Measurements from ENCODE around the gene CYLC1.

Gene CYLC1

DNA sequence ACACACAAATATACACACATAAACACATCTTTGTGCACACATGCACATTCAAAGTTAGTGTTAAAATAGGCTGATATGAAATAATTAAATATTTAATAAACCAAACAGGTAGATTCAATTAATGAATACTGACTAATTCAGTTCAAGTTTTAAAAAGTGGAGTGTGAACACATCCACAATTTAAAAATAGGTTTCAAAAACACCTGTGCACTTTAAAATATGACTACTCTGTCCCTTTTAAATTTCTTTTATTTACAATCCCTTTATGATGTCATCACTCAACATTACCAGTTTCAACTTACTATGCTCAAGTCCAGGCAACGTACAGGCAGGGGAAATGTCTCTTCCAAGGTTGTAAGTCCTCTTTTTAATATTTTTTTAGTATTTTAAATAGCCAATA is at the start of gene CYLC1:
CYLC1 (plus strand) TSS at position 301 of the 400 bp plus-strand sequence; CDS start at position 338, 37 bp downstream.
- H3K4me1 ChIP-seq (ENCODE audit: insufficient read depth, low read length) = no peaks in the 10 kb centered on the region
- H3K4me3 ChIP-seq (ENCODE audit: low read depth in 1 of 2, low read length in 2 of 2) = no peak within 1 kb of the TSS
- no peaks in the 10 kb centered on the region for H3K36me3 ChIP-seq (ENCODE audit: insufficient read depth, low read length)

DNA sequence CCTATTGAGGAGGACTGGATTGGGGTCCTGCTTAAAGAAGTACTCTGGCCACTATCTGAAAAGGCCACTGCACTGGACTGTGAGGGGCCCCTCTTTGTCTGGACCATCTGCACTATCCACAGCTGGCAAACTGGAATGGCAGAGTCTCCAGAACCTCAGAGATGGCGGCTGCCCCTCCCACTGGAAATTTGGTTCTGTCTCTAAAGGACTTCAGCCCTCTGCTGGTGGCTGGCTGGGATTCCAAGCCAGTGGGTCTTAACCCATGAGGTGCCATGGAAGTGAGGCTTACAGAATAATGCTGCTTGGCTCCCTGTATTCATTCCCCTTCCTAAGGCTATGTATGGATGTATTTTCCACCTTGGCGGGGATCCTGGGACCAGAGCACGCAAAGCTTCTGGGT is 41.6 kb upstream of the CYLC1 start:
- Histone ChIP-seq H3K4me1 (ENCODE audit: insufficient read depth, low read length) (no peaks in the 10 kb centered on the region), H3K9ac (ENCODE audit: low read length) (no peak overlapping the region), H3K9me3 (ENCODE audit: low read length) (no peaks in the 10 kb centered on the region), H3K27me3 (ENCODE audit: control insufficient read depth in 1 of 2, insufficient read depth in 2 of 2, low read length in 2 of 2) (peaks cover 0 to 4% of the 10 kb centered on the region in 2 donors), H3K36me3 (ENCODE audit: insufficient read depth, low read length) (no peaks in the 10 kb centered on the region), H3K27ac (ENCODE audit: low read depth, low read length) (no peak overlapping the region), H3K4me3 (ENCODE audit: low read depth in 1 of 2, low read length in 2 of 2) (no peak overlapping the region)

More for the DNA sequence above, at the start of gene CYLC1:
- H3K27me3 ChIP-seq (ENCODE audit: control insufficient read depth in 1 of 2, insufficient read depth in 2 of 2, low read length in 2 of 2) = no peaks in the 10 kb centered on the region
- no peak within 1 kb of the TSS for H3K27ac ChIP-seq (ENCODE audit: low read depth, low read length)
- no peaks in the 10 kb centered on the region for H3K9me3 ChIP-seq (ENCODE audit: low read length)
- no peak within 1 kb of the TSS for H3K9ac ChIP-seq (ENCODE audit: low read length)

DNA sequence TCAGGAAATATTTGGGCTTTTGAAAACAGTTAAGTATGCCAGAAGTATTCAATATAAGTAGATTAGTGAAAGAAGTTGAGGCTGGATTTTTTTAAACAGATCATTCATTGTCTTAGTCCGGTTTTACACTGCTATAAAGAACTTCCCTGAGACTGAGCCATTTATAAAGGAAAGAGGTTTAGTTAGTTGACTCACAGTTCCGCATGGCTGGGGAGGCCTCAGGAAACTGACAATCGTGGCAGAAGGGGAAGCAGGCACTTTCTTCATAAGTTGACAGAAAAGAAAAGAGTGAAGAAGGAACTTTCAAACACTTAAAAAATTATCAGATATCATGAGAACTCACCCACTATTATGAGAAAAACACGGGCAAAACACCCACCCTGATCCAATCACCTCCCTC is 31.1 kb upstream of the CYLC1 start:
- no peaks in the 10 kb centered on the region for H3K4me1 ChIP-seq (ENCODE audit: insufficient read depth, low read length)
- no peaks in the 10 kb centered on the region for H3K36me3 ChIP-seq (ENCODE audit: insufficient read depth, low read length)
- no peak overlapping the region for H3K27ac ChIP-seq (ENCODE audit: low read depth, low read length)
- H3K4me3 ChIP-seq (ENCODE audit: low read depth in 1 of 2, low read length in 2 of 2) = no peak overlapping the region
- H3K27me3 ChIP-seq (ENCODE audit: control insufficient read depth in 1 of 2, insufficient read depth in 2 of 2, low read length in 2 of 2) = no peaks in the 10 kb centered on the region
- H3K9me3 ChIP-seq (ENCODE audit: low read length) = no peaks in the 10 kb centered on the region
- no peak overlapping the region for H3K9ac ChIP-seq (ENCODE audit: low read length)

DNA sequence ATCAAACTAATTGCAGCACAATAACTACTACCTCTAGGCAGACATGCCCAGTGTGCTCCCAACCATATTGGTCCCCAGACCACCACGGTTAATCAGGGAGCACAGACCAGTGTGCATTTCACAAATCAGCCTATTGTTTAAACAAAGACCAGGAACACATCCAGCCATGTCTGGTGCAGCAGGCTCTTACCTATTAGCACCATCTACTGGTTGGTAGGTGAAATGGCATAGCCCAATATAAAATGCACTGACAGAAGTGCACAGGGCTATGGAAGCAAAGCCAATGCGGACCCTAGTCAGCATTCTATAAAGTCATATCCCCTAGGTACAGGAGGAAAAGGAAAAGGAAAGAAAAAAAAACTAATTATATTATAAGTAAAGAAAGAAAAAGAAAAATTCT is 15.5 kb upstream of the CYLC1 start:
- no peak overlapping the region for H3K9ac ChIP-seq (ENCODE audit: low read length)
- no peaks in the 10 kb centered on the region for H3K27me3 ChIP-seq (ENCODE audit: control insufficient read depth in 1 of 2, insufficient read depth in 2 of 2, low read length in 2 of 2)
- no peaks in the 10 kb centered on the region for H3K9me3 ChIP-seq (ENCODE audit: low read length)
- no peak overlapping the region for H3K4me3 ChIP-seq (ENCODE audit: low read depth in 1 of 2, low read length in 2 of 2)
- no peak overlapping the region for H3K27ac ChIP-seq (ENCODE audit: low read depth, low read length)
- no peaks in the 10 kb centered on the region for H3K4me1 ChIP-seq (ENCODE audit: insufficient read depth, low read length)
- H3K36me3 ChIP-seq (ENCODE audit: insufficient read depth, low read length) = no peaks in the 10 kb centered on the region

GRCh38 chrX:83847339-83847738 is 13.6 kb upstream of the CYLC1 start:
- no peak overlapping the region for H3K9ac ChIP-seq (ENCODE audit: low read length)
- no peaks in the 10 kb centered on the region for H3K4me1 ChIP-seq (ENCODE audit: insufficient read depth, low read length)
- H3K4me3 ChIP-seq (ENCODE audit: low read depth in 1 of 2, low read length in 2 of 2) = no peak overlapping the region
- H3K36me3 ChIP-seq (ENCODE audit: insufficient read depth, low read length) = no peaks in the 10 kb centered on the region
- H3K27me3 ChIP-seq (ENCODE audit: control insufficient read depth in 1 of 2, insufficient read depth in 2 of 2, low read length in 2 of 2) = no peaks in the 10 kb centered on the region
- no peak overlapping the region for H3K27ac ChIP-seq (ENCODE audit: low read depth, low read length)
- no peaks in the 10 kb centered on the region for H3K9me3 ChIP-seq (ENCODE audit: low read length)

DNA sequence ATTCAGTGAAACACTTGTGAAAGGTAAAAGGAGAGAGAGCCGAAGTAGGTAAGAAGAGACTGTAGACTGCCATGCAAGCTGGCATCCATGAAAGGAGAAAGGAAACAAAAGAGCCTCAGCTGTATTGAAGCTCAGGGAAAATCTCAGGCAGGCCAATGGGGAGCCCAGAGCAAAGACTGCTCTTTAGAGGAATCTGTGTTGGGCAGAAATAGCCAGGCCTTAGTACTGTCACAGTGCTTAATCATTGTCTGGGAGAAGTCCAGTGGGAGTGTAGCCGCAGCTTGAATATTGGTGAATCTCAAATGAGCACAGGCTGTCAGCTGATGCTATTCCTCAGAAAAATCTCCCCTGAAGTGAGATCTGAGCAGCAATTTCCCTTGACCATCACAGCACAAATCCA is 27.6 kb downstream of the CYLC1 start:
- H3K36me3 ChIP-seq (ENCODE audit: insufficient read depth, low read length) = no peaks in the 10 kb centered on the region
- H3K27ac ChIP-seq (ENCODE audit: low read depth, low read length) = no peak overlapping the region
- H3K4me1 ChIP-seq (ENCODE audit: insufficient read depth, low read length) = no peaks in the 10 kb centered on the region
- H3K27me3 ChIP-seq (ENCODE audit: control insufficient read depth in 1 of 2, insufficient read depth in 2 of 2, low read length in 2 of 2) = no peaks in the 10 kb centered on the region
- H3K9me3 ChIP-seq (ENCODE audit: low read length) = no peaks in the 10 kb centered on the region
- no peak overlapping the region for H3K9ac ChIP-seq (ENCODE audit: low read length)
- no peak overlapping the region for H3K4me3 ChIP-seq (ENCODE audit: low read depth in 1 of 2, low read length in 2 of 2)

DNA sequence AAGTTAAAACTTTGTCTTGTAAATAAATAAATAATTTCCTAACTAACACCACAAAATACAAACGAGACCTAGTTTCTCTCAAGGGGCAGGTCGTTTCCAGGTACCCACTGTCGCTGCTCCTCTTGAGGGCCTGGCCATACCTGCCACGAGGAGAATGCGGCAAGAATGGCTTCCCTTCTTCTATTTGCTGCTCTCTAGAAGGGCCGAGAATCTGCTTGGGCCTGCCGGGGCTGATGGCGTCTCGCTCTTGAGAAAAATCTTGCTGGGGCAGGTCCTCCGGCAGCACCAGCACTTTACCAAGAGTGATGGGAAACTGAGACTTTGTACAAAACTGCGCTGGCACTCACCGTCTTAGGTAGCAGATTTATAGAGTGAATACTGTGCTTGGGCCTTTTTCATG is 31.5 kb downstream of the CYLC1 start:
- Histone ChIP-seq H3K9ac (ENCODE audit: low read length) (no peak overlapping the region), H3K36me3 (ENCODE audit: insufficient read depth, low read length) (no peaks in the 10 kb centered on the region), H3K27ac (ENCODE audit: low read depth, low read length) (no peak overlapping the region), H3K27me3 (ENCODE audit: control insufficient read depth in 1 of 2, insufficient read depth in 2 of 2, low read length in 2 of 2) (no peaks in the 10 kb centered on the region), H3K4me3 (ENCODE audit: low read depth in 1 of 2, low read length in 2 of 2) (no peak overlapping the region), H3K9me3 (ENCODE audit: low read length) (no peaks in the 10 kb centered on the region), H3K4me1 (ENCODE audit: insufficient read depth, low read length) (no peaks in the 10 kb centered on the region)

DNA sequence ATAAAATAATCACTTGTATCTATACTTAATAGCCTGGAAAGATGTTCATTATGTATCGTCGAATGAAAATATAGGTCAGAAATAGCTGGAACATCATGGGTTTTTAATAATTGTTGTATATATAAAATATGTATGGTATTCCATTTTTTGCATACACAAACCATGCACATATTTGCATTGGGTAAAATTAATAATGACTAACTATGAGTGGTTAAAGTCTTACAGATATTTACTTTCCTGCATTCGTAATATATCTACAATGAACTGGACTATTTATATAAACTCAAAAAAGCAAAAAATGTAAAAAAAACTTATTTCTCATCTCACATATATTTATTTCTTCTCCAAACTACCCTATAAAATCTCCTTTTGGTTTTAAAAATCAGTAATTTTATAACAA is 46.0 kb downstream of the CYLC1 start:
- Histone ChIP-seq H3K27ac (ENCODE audit: low read depth, low read length) (no peak overlapping the region), H3K27me3 (ENCODE audit: control insufficient read depth in 1 of 2, insufficient read depth in 2 of 2, low read length in 2 of 2) (no peaks in the 10 kb centered on the region), H3K36me3 (ENCODE audit: insufficient read depth, low read length) (no peaks in the 10 kb centered on the region), H3K9me3 (ENCODE audit: low read length) (no peaks in the 10 kb centered on the region), H3K9ac (ENCODE audit: low read length) (no peak overlapping the region), H3K4me3 (ENCODE audit: low read depth in 1 of 2, low read length in 2 of 2) (no peak overlapping the region), H3K4me1 (ENCODE audit: insufficient read depth, low read length) (no peaks in the 10 kb centered on the region)

DNA sequence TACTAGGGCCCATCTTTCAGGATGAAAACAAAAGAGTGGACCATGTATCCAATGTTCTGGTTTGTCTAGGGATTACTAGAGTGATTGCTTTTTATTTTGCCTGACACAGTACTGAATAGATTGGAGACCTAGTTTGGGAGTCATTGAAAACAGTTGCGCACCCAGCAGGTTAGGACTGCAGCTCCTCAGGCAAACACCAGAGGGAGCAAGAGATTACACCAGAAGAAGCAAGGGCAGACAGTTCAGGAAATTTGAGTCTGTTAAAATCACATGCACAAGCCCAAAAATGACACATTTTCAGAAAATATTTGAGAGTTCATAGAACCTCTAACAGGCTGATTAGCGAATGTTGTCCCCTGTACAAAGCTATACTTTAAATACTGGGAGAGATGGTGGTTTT is 55.6 kb downstream of the CYLC1 start:
- no peaks in the 10 kb centered on the region for H3K27me3 ChIP-seq (ENCODE audit: control insufficient read depth in 1 of 2, insufficient read depth in 2 of 2, low read length in 2 of 2)
- H3K4me1 ChIP-seq (ENCODE audit: insufficient read depth, low read length) = no peaks in the 10 kb centered on the region
- H3K9me3 ChIP-seq (ENCODE audit: low read length) = no peaks in the 10 kb centered on the region
- no peak overlapping the region for H3K27ac ChIP-seq (ENCODE audit: low read depth, low read length)
- no peaks in the 10 kb centered on the region for H3K36me3 ChIP-seq (ENCODE audit: insufficient read depth, low read length)
- no peak overlapping the region for H3K4me3 ChIP-seq (ENCODE audit: low read depth in 1 of 2, low read length in 2 of 2)
- H3K9ac ChIP-seq (ENCODE audit: low read length) = no peak overlapping the region

GRCh38 chrX:83934220-83934619 is 73.3 kb downstream of the CYLC1 start:
- Histone ChIP-seq H3K4me1 (ENCODE audit: insufficient read depth, low read length) (no peaks in the 10 kb centered on the region), H3K36me3 (ENCODE audit: insufficient read depth, low read length) (no peaks in the 10 kb centered on the region), H3K4me3 (ENCODE audit: low read depth in 1 of 2, low read length in 2 of 2) (no peak overlapping the region), H3K27ac (ENCODE audit: low read depth, low read length) (no peak overlapping the region), H3K27me3 (ENCODE audit: control insufficient read depth in 1 of 2, insufficient read depth in 2 of 2, low read length in 2 of 2) (no peaks in the 10 kb centered on the region), H3K9me3 (ENCODE audit: low read length) (no peaks in the 10 kb centered on the region), H3K9ac (ENCODE audit: low read length) (no peak overlapping the region)

Measured in muscle layer of colon (tissue), 2 donors.